ENCODE results near the gene PCTP. TPM values are rescaled to one million over a fixed set of nuclear protein-coding genes. Genes with fewer than 3 reads are reported as not detected.

PCTP gene
- total RNA-seq, 6 donors from 2014 or later = 13.6 to 28.3 (median 21.9) TPM

DNA sequence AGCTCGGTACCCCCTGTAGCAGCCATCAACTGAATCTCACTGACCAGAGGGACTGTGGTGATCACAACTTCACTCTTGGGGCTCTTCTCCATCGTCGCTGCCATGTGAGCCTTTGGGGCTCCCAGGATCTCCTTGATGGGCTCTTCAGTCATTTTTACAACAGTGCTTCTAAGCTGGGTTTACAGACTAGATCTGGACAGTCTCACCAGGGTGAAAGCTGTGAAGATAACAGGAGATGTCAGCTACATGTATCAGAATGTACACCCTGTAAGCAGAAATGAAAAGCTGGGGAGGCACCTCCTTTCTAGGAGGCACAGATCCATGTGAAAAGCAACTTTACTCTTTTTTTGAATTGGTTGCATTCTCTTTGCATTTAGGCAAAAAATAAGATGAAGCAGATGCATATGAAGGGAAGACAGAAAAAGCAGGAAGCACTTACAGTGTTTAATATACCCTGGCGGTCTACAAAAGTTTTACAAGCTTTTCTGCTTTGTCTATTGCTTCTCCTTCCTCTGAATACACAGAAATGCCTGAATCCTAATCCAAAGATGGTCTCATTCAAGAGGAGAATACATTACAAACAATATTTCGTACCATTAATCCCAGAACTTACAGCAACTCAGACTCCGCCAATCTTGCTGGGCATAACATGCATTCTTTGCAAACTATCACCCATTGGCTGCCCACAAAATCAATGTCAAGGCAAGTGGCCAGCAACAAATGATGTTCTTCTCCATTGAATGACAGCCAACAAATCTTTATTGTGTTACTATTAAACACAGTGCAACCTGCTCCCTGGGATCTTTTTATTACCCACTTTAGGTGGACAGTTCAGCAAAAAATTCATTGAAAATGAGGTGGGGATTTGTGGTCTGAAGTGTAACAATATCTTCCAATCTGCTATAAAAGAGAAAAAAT, 29.7 kb upstream of the PCTP start:
- Histone ChIP-seq H3K4me3 (peak overlapping the region; percentile 2 to 58 (median 44)), H3K4me1 (peaks cover 0 to 3% (median 0%) of the 10 kb centered on the region in 4 donors), H3K9me3 (no peaks in the 10 kb centered on the region), H3K27ac (peak overlapping the region; percentile 74 to 91 (median 86)), H3K36me3 (peaks cover 0 to 34% (median 0%) of the 10 kb centered on the region in 4 donors), H3K27me3 (no peaks in the 10 kb centered on the region)
- TF ChIP-seq EP300 (IDR thresholded peaks at IDR 0.05) (no peak), POLR2AphosphoS5 (IDR thresholded peaks at IDR 0.05) (no peak), POLR2A (IDR thresholded peaks at IDR 0.05) (no peak)
- TF ChIP-seq, protein P1, sequence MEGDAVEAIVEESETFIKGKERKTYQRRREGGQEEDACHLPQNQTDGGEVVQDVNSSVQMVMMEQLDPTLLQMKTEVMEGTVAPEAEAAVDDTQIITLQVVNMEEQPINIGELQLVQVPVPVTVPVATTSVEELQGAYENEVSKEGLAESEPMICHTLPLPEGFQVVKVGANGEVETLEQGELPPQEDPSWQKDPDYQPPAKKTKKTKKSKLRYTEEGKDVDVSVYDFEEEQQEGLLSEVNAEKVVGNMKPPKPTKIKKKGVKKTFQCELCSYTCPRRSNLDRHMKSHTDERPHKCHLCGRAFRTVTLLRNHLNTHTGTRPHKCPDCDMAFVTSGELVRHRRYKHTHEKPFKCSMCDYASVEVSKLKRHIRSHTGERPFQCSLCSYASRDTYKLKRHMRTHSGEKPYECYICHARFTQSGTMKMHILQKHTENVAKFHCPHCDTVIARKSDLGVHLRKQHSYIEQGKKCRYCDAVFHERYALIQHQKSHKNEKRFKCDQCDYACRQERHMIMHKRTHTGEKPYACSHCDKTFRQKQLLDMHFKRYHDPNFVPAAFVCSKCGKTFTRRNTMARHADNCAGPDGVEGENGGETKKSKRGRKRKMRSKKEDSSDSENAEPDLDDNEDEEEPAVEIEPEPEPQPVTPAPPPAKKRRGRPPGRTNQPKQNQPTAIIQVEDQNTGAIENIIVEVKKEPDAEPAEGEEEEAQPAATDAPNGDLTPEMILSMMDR (IDR thresholded peaks at IDR 0.05) = no peak
- no peak for DNase-seq
- ATAC-seq (ENCODE audit: low FRiP score in 2 of 2) = no peak
- WGBS, 2 donors = 65 to 68% methylated on average over 4 to 6 of the region's 6 CpGs

DNA sequence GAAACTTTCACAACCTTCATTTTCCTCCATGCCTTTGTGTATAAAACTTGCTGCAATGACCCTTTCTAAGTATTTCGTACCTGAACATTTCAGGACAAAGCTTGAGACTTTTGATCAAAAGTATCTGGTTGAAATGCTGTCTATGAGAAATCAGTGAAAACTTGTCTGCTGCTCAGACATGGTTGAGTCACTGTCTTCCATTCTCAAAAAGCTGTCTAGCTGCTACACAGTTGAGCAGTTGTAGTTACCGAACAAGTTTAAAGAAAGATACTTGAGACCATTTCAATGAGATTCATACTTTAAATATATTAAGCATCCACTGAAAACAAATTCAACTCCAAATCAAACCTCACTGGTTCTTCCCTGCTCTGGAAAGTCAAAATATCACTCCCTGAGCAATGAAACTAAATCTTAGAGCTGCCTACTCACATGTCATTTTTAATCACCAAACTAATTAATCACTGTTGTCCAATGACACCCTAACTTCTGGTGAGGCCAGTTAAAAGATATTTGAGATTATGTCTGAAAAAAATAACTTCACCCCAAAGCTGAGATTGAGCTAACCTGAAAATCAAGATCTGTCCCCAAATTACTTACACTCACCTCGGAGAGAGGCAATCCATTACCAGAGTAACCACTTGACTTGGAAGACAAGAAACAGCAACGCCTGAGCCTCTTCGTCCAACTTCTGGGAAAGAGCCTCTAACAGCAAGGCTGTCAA, 28.7 kb upstream of the PCTP start:
- whole genome bisulfite sequencing, 2 donors = 42 to 48% methylated on average over 5 of the region's 5 CpGs
- H3K4me1 ChIP-seq = peaks cover 0 to 5% (median 1%) of the 10 kb centered on the region in 4 donors
- TF ChIP-seq POLR2A (IDR thresholded peaks at IDR 0.05) (no peak), EP300 (IDR thresholded peaks at IDR 0.05) (no peak), POLR2AphosphoS5 (IDR thresholded peaks at IDR 0.05) (no peak)
- TF ChIP-seq, protein P1 (IDR thresholded peaks at IDR 0.05) = no peak
- peaks cover 0 to 34% (median 0%) of the 10 kb centered on the region in 4 donors for H3K36me3 ChIP-seq
- peak in 1 of 2 donors; percentile 41 for ATAC-seq (ENCODE audit: low FRiP score in 2 of 2)
- H3K4me3 ChIP-seq = peak overlapping the region; percentile 12 to 58 (median 44)
- H3K27ac ChIP-seq = peak overlapping the region; percentile 74 to 91 (median 86)
- H3K9me3 ChIP-seq = no peaks in the 10 kb centered on the region
- DNase-seq = no peak
- no peaks in the 10 kb centered on the region for H3K27me3 ChIP-seq

DNA sequence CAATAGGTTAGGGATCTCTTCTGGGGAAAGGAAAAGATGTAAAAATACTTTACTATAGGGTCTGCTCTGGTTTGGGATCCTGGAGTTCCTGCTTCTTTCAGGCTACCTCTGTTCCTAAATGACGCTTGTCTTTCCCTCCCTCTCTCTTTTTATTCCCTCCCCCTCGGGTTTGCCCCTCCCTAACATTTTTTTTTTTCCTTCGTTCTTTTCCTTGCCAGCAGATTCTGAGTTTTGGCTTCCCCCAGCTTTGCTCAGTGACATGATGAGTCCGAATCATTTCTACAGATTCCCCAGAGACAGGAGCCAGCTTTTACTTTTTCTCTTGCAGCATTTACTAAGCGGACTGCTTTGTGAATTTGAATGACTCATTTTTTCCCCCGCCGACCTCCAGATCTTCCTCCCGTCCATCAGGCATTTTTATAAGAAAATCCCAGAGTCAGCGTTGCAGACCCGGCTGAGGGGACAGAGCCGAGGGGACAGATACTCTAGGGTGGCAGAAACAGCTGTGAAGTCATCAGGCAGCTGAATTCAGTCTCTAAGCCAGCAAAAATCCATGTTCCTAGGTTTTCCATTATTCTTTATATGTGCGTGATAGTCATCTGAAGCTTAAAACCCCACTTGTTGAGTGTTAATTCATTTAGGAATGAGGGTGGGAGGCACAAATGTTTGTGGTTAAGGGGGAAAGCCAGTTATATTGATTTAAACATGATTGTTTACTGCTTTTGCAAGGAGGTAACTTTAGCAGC, 27.9 kb upstream of the PCTP start, which contains the start of gene TMEM100:
Gene TMEM100 (minus strand): TSS at position 123 of the 746 bp plus-strand sequence. CDS start 1,794 bp downstream, outside the sequence.
- peaks cover 0 to 10% (median 1%) of the 10 kb centered on the region in 4 donors for H3K4me1 ChIP-seq
- 22 to 27% methylated on average over 12 of the region's 12 CpGs for WGBS, 2 donors
- peak within 1 kb of the TSS; percentile 12 to 58 (median 44) for H3K4me3 ChIP-seq
- peaks cover 0 to 34% (median 0%) of the 10 kb centered on the region in 4 donors for H3K36me3 ChIP-seq
- ATAC-seq (ENCODE audit: low FRiP score in 2 of 2) (peak in 1 of 2 donors; percentile 63), DNase-seq (no peak)
- peak within 1 kb of the TSS; percentile 74 to 91 (median 86) for H3K27ac ChIP-seq
- no peaks in the 10 kb centered on the region for H3K27me3 ChIP-seq
- TF ChIP-seq POLR2AphosphoS5 (IDR thresholded peaks at IDR 0.05) = peak; percentile 23 to 48
- TF ChIP-seq POLR2A (IDR thresholded peaks at IDR 0.05) = peak in 2 of 4 donors; percentile 28 to 42
- TF ChIP-seq, protein P1 (IDR thresholded peaks at IDR 0.05) = no peak
- H3K9me3 ChIP-seq = no peaks in the 10 kb centered on the region

DNA sequence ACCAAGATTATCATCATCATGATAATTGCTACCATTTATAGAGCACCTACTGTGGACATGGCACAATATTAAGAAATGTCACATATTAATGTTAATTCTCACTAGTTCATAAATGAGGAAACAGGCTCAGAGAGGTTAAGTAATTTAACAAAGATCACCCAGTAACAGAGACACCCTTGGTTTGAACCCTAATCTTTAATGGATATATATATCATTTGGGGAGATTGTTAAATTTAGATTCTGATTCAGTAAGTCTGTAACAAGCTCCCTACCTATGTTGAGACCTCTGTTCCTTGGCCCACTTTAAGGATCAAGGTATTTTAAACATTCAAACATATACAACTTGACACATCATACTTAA, 27.4 kb upstream of the PCTP start:
- Histone ChIP-seq H3K27me3 (no peaks in the 10 kb centered on the region), H3K4me1 (peaks cover 0 to 10% (median 1%) of the 10 kb centered on the region in 4 donors), H3K9me3 (no peaks in the 10 kb centered on the region), H3K36me3 (peaks cover 0 to 34% (median 0%) of the 10 kb centered on the region in 4 donors), H3K27ac (peak overlapping the region; percentile 74 to 91 (median 86)), H3K4me3 (peak overlapping the region; percentile 12 to 58 (median 44))
- DNase-seq = no peak
- TF ChIP-seq POLR2AphosphoS5 (IDR thresholded peaks at IDR 0.05) = no peak
- TF ChIP-seq, protein P1 (IDR thresholded peaks at IDR 0.05) = no peak
- TF ChIP-seq POLR2A (IDR thresholded peaks at IDR 0.05) = no peak
- TF ChIP-seq EP300 (IDR thresholded peaks at IDR 0.05) = no peak
- no peak for ATAC-seq (ENCODE audit: low FRiP score in 2 of 2)

Measured in upper lobe of left lung (tissue), 6 donors.